ENCODE data around the gene LMCD1.

DNA sequence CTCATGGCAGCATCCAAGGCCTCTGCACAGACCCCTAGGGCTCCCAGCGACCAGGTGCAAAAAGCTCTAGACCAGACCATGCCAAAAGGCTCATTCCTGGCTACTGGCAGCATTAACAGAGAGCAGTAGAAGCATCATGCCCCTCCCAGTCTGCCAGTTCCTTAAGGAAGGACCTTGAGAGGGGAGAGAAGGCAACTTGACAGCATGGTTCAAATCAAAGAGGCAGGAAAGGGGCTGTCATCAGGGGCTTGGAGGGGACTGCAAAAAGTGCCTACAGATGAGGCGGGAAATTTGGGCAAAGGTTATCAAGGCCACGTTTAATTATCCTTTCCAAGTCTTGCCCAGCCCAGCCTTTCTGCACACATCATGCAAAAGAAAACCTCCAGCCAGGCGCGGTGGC, 78.3 kb downstream of the LMCD1 start:
- TF ChIP-seq, protein P1, sequence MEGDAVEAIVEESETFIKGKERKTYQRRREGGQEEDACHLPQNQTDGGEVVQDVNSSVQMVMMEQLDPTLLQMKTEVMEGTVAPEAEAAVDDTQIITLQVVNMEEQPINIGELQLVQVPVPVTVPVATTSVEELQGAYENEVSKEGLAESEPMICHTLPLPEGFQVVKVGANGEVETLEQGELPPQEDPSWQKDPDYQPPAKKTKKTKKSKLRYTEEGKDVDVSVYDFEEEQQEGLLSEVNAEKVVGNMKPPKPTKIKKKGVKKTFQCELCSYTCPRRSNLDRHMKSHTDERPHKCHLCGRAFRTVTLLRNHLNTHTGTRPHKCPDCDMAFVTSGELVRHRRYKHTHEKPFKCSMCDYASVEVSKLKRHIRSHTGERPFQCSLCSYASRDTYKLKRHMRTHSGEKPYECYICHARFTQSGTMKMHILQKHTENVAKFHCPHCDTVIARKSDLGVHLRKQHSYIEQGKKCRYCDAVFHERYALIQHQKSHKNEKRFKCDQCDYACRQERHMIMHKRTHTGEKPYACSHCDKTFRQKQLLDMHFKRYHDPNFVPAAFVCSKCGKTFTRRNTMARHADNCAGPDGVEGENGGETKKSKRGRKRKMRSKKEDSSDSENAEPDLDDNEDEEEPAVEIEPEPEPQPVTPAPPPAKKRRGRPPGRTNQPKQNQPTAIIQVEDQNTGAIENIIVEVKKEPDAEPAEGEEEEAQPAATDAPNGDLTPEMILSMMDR (conservative IDR thresholded peaks at IDR 0.05; ENCODE audit: low read length), result no peak
- TF ChIP-seq EZH2phosphoT487 (IDR thresholded peaks at IDR 0.05; ENCODE audit: borderline replicate concordance, low read depth, low read length), result no peak
